ENCODE results near the gene C1orf115.

DNA sequence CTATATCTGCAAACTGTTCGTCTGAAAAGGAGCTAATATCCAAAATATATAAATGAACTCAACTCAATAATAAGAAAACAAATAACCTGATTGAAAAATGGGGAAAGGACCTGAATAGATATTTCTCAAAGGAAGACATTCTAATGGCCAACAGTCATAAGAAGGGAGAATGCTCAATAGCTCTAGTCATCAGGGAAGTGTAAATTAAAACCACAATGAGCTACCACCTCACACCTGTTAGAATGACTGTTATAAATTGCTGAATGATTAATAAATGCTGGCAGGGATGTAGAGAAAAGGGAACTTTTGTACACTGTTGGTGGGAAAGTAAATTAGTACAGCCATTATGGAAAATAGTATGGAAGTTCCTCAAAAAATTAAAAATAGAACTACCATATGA, 21.2 kb upstream of the C1orf115 start:
- TF ChIP-seq, protein P1, sequence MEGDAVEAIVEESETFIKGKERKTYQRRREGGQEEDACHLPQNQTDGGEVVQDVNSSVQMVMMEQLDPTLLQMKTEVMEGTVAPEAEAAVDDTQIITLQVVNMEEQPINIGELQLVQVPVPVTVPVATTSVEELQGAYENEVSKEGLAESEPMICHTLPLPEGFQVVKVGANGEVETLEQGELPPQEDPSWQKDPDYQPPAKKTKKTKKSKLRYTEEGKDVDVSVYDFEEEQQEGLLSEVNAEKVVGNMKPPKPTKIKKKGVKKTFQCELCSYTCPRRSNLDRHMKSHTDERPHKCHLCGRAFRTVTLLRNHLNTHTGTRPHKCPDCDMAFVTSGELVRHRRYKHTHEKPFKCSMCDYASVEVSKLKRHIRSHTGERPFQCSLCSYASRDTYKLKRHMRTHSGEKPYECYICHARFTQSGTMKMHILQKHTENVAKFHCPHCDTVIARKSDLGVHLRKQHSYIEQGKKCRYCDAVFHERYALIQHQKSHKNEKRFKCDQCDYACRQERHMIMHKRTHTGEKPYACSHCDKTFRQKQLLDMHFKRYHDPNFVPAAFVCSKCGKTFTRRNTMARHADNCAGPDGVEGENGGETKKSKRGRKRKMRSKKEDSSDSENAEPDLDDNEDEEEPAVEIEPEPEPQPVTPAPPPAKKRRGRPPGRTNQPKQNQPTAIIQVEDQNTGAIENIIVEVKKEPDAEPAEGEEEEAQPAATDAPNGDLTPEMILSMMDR (IDR thresholded peaks at IDR 0.05) = no peak
- no peak for TF ChIP-seq POLR2A (IDR thresholded peaks at IDR 0.05)
